HG03571 (cell line): ENCODE results near the gene PSTPIP2.

Experiments
- ATAC-seq: cut with Tn5 transposase; IDR thresholded peaks from one replicate; pipeline ENCODE4 v1.9.1; 2021; ENCODE audit not compliant: unreplicated experiment

Gene PSTPIP2

GRCh38 chr18:45938488-45938935 is 133.5 kb downstream of the PSTPIP2 start:
- ATAC-seq: no peak

- ATAC-seq: no peak
Observed at GRCh38 chr18:45935591-45936335, 136.3 kb downstream of the PSTPIP2 start.
